PFSK-1 (cell line): ENCODE data around the gene TTYH3.

Experiments used
- POLR2AphosphoS5 ChIP-seq: IDR thresholded peaks from 2 replicates; pipeline ENCODE4 v1.6.1; 2012; ENCODE audit warnings: low read depth, mild to moderate bottlenecking, control low read depth, low read length, moderate library complexity
- SIN3A ChIP-seq: IDR thresholded peaks from 2 replicates; pipeline ENCODE4 v1.6.1; 2012; ENCODE audit warnings: mild to moderate bottlenecking, low read length, moderate library complexity, borderline replicate concordance; ENCODE audit not compliant: insufficient read depth
- TAF1 ChIP-seq: IDR thresholded peaks from 2 replicates; pipeline ENCODE4 v1.6.1; 2012; ENCODE audit warnings: low read length, control low read depth, borderline replicate concordance; ENCODE audit not compliant: insufficient read depth
- TF ChIP-seq, protein P1 (sequence below), 2 experiments: IDR thresholded peaks; 2 replicates each; pipeline versions ENCODE4 v1.6.1 to v1.8.0; 2011 to 2012; ENCODE audit warnings: low read depth in 2 of 2, low read length in 2 of 2, control low read depth in 1 of 2, inconsistent platforms in 1 of 2, mild to moderate bottlenecking in 1 of 2, moderate library complexity in 1 of 2; ENCODE audit not compliant: insufficient read depth in 1 of 2

DNA sequence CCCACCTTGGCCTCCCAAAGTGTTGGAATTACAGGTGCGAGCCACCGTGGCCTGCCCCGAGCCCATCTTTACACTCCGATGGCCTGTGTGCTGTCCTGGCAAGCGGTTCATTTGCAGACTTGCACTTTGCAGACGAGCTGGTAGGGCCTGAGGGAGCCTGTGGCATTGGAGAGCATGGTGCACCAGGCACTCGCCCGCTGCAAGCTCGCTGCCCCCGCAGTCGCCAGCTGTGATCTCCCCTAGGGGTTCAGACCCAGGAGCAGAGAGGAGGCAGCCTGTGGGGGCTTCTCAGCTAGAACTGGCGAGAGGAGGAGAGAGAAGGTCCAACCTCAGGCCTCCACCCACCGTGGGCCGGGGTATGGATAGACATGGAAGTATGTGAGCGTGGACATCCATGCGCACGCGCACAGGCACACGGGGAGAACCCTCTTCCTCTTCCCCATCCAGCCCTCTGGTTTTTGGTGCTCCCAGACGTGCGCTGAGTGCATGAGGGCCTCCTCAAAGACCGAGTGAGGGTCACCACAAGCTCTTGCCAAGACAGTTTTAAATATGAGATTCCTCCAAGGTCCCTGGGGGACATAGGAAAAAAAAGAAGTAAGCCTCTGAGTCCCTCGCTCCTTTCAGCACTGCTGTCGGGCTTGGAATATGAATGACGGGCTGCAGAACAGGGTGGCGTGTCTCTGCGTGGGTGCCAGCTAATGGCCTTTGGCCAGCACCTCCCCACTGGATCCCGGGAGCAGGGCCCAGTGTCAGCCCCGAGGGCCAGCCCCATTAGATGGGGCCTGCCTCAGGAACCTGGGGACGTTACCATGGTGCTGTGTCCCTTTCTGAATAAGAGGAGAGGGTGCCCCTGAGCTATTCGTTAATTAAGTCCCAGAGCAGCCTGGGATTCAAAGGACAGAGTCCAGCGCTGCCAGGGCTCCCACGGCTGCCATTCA lies 15.1 kb upstream of the TTYH3 start:
- TF ChIP-seq POLR2AphosphoS5 (no peak), TAF1 (no peak), SIN3A (no peak)
- TF ChIP-seq, protein P1, sequence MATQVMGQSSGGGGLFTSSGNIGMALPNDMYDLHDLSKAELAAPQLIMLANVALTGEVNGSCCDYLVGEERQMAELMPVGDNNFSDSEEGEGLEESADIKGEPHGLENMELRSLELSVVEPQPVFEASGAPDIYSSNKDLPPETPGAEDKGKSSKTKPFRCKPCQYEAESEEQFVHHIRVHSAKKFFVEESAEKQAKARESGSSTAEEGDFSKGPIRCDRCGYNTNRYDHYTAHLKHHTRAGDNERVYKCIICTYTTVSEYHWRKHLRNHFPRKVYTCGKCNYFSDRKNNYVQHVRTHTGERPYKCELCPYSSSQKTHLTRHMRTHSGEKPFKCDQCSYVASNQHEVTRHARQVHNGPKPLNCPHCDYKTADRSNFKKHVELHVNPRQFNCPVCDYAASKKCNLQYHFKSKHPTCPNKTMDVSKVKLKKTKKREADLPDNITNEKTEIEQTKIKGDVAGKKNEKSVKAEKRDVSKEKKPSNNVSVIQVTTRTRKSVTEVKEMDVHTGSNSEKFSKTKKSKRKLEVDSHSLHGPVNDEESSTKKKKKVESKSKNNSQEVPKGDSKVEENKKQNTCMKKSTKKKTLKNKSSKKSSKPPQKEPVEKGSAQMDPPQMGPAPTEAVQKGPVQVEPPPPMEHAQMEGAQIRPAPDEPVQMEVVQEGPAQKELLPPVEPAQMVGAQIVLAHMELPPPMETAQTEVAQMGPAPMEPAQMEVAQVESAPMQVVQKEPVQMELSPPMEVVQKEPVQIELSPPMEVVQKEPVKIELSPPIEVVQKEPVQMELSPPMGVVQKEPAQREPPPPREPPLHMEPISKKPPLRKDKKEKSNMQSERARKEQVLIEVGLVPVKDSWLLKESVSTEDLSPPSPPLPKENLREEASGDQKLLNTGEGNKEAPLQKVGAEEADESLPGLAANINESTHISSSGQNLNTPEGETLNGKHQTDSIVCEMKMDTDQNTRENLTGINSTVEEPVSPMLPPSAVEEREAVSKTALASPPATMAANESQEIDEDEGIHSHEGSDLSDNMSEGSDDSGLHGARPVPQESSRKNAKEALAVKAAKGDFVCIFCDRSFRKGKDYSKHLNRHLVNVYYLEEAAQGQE (IDR thresholded peaks at IDR 0.05; ENCODE audit: insufficient read depth in 1 of 2, low read depth in 2 of 2, low read length in 2 of 2), result no peak
